A673 (cell line): ENCODE data around the gene TOGARAM1. TPM values are rescaled to one million over a fixed set of nuclear protein-coding genes. Genes with fewer than 3 reads are reported as not detected.

Source experiments
- BruUV-seq: library from RNA; stranded (reverse); fragments of 400-500 nt; replicated peaks from 2 replicates; lab custom pipeline; 2021; lab: Mats Ljungman, UMichigan
- CTCF ChIA-PET: fragments of 300-600 bp; sonication (Branson Sonifier 250); formaldehyde crosslinking; loops from one replicate; lab custom pipeline; 2022; ENCODE audit warnings: antibody characterized with exemption; lab: Charles Lee
- POLR2A ChIA-PET: fragments of 300-600 bp; sonication (Branson Sonifier 250); formaldehyde crosslinking; loops from one replicate; lab custom pipeline; 2022; ENCODE audit warnings: antibody characterized with exemption; ENCODE audit not compliant: low non-redundant PET; lab: Charles Lee
- DNase-seq: peaks from one replicate; pipeline ENCODE4 v3.0.0-alpha.2; 2015; ENCODE audit warnings: low spot score
- H3K27ac ChIP-seq: fragments of 200-600 bp; sonication (generic); 2 replicates; pipeline ENCODE4 v1.5.1; 2016; ENCODE audit warnings: mixed run types, low read depth, mild to moderate bottlenecking, mixed read lengths, antibody characterized with exemption, low read length; ENCODE audit not compliant: poor library complexity, severe bottlenecking
- H3K27me3 ChIP-seq: fragments of 200-600 bp; sonication (generic); replicated peaks from 2 replicates; pipeline ENCODE4 v1.6.1; 2017; ENCODE audit warnings: mixed run types, low read depth, mild to moderate bottlenecking, mixed read lengths, antibody characterized with exemption, low read length; ENCODE audit not compliant: insufficient read depth, poor library complexity
- H3K36me3 ChIP-seq: fragments of 200-600 bp; sonication (generic); 2 replicates; pipeline ENCODE4 v1.6.1; 2016; ENCODE audit warnings: mixed run types, mild to moderate bottlenecking, mixed read lengths, antibody characterized with exemption, low read length; ENCODE audit not compliant: insufficient read depth, poor library complexity, severe bottlenecking
- H3K4me1 ChIP-seq: fragments of 200-600 bp; sonication (generic); 2 replicates; pipeline ENCODE4 v1.6.1; 2017; ENCODE audit warnings: mixed run types, mild to moderate bottlenecking, mixed read lengths, antibody characterized with exemption, low read length; ENCODE audit not compliant: insufficient read depth, poor library complexity, severe bottlenecking
- H3K4me3 ChIP-seq: fragments of 200-600 bp; sonication (generic); 2 replicates; pipeline ENCODE4 v1.5.1; 2016; ENCODE audit warnings: low read depth, mixed run types, mild to moderate bottlenecking, mixed read lengths, low read length; ENCODE audit not compliant: poor library complexity, severe bottlenecking
- H3K9me3 ChIP-seq: fragments of 200-600 bp; sonication (generic); 2 replicates; pipeline ENCODE4 v1.6.1; 2016; ENCODE audit warnings: mixed run types, low read depth, mild to moderate bottlenecking, mixed read lengths, antibody characterized with exemption, low read length; ENCODE audit not compliant: poor library complexity, severe bottlenecking
- CTCF ChIP-seq: fragments of 300-800, 200-600 bp; sonication (generic); conservative IDR thresholded peaks from 2 replicates; pipeline ENCODE4 v1.5.1; 2017; ENCODE audit warnings: low read depth, mild to moderate bottlenecking, antibody characterized with exemption, low read length, moderate library complexity, mixed read lengths
- EZH2 ChIP-seq: fragments of 200-600 bp; sonication (generic); IDR thresholded peaks from 2 replicates; pipeline ENCODE4 v1.6.1; 2017; ENCODE audit warnings: borderline replicate concordance, low read depth, mild to moderate bottlenecking, mixed read lengths, antibody characterized with exemption, low read length; ENCODE audit not compliant: poor library complexity, severe bottlenecking
- intact Hi-C: fragments of 100-400 bp; cut with micrococcal nuclease; formaldehyde crosslinking; loops from one replicate; pipeline ENCODE4 v1.10.0; 2022; ENCODE audit not compliant: unreplicated experiment
- total RNA-seq: library from RNA; stranded (reverse); gene quantifications from 2 replicates; pipeline ENCODE4 v1.2.3, GENCODE V29; 2021

TOGARAM1 gene
- total RNA-seq, 1 experiment from 2014 or later = 18.5 TPM

GRCh38 chr14:45120096-45120495 is 158.1 kb downstream of the TOGARAM1 start:
- H3K4me1 ChIP-seq = no peaks in the 10 kb centered on the region
- TF ChIP-seq CTCF (no peak), EZH2 (no peak)
- CTCF ChIA-PET = no interaction called here
- DNase-seq = no peak
- peaks cover 90% of the 10 kb centered on the region for H3K36me3 ChIP-seq
- H3K4me3 ChIP-seq = no peak overlapping the region
- intact Hi-C loops = no loop called here
- H3K9me3 ChIP-seq = no peaks in the 10 kb centered on the region
- no TSS peak for BruUV-seq
- no peak overlapping the region for H3K27ac ChIP-seq
- POLR2A ChIA-PET = no interaction called here
- no peaks in the 10 kb centered on the region for H3K27me3 ChIP-seq

DNA sequence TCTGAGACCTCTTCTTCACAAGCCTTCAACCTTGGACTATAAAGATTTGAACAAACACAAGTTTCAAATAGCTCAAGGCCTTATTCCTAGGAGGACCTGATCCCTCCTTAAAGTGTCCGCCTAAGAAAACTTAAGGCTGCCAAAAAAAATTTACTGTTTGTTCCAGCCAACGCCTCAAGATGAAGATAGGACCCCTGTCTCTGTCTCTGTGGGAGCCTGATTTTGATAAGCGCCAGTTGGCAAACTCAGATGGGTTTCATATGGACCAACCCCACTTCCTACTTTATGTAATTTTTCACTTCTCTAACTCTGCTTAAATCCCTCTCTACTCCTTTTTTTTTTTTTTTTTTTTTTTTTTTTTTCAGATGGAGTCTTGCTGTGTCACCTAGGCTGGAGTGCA is 161.3 kb downstream of the TOGARAM1 start:
- DNase-seq = no peak
- CTCF ChIA-PET = interaction anchor here (0.6 kb wide), 1 partner anchor 14 kb away, joined by 4 read pairs; no protein-coding TSS in a partner anchor
- intact Hi-C loops = no loop called here
- Histone ChIP-seq H3K27me3 (no peaks in the 10 kb centered on the region), H3K4me1 (no peaks in the 10 kb centered on the region), H3K4me3 (no peak overlapping the region), H3K36me3 (peaks cover 81% of the 10 kb centered on the region), H3K9me3 (no peaks in the 10 kb centered on the region), H3K27ac (no peak overlapping the region)
- BruUV-seq = no TSS peak
- POLR2A ChIA-PET = no interaction called here
- TF ChIP-seq CTCF (no peak), EZH2 (no peak)

Other genes with a start within 250 kb of the TOGARAM1 start
- gene KLHL28, start 243 bp upstream of the TOGARAM1 start, total RNA-seq = 10.0 and 10.6 TPM in 2 replicates
- 57.4 and 63.6 TPM in 2 replicates for gene PRPF39, start 121.9 kb downstream of the TOGARAM1 start, total RNA-seq
- gene FKBP3, start 172.3 kb downstream of the TOGARAM1 start, total RNA-seq = 162 and 164 TPM in 2 replicates
- 20.8 and 21.5 TPM in 2 replicates for gene FANCM, start 173.7 kb downstream of the TOGARAM1 start, total RNA-seq